WTC11 (cell line): ENCODE data around the gene TMEM135. TPM values are rescaled to one million over a fixed set of nuclear protein-coding genes. Genes with fewer than 3 reads are reported as not detected.

Experiments
- ATAC-seq: fragments of 200-7000 bp; cut with Tn5 transposase; 2 replicates; pipeline ENCODE4 v1.10.0; 2021; ENCODE audit warnings: mild to moderate bottlenecking, moderate library complexity
- CTCF ChIA-PET: fragments of 300-600 bp; sonication (Branson Sonifier 250); formaldehyde crosslinking; loops from one replicate; lab custom pipeline; 2021; ENCODE audit warnings: antibody characterized with exemption; lab: Charles Lee
- POLR2A ChIA-PET: fragments of 350-600 bp; sonication (Branson Sonifier 250); formaldehyde crosslinking; loops from one replicate; lab custom pipeline; 2021; ENCODE audit warnings: antibody characterized with exemption; lab: Charles Lee
- DNase-seq: peaks from one replicate; pipeline ENCODE4 v3.0.0; 2021; ENCODE audit warnings: low spot score
- H3K27ac Mint-ChIP-seq: 2 replicates; pipeline ENCODE4 v1.8.0; 2021; ENCODE audit warnings: mixed read lengths
- H3K27me3 Mint-ChIP-seq: 2 replicates; pipeline ENCODE4 v1.8.0; 2021; ENCODE audit warnings: low read depth, mild to moderate bottlenecking, moderate library complexity, mixed read lengths
- H3K36me3 Mint-ChIP-seq: 2 replicates; pipeline ENCODE4 v1.8.0; 2021; ENCODE audit warnings: mixed read lengths
- H3K4me1 Mint-ChIP-seq: 2 replicates; pipeline ENCODE4 v1.8.0; 2022; ENCODE audit warnings: mixed read lengths
- H3K4me3 Mint-ChIP-seq: 2 replicates; pipeline ENCODE4 v1.8.0; 2021; ENCODE audit warnings: mild to moderate bottlenecking, moderate library complexity, mixed read lengths
- H3K9me3 Mint-ChIP-seq: 2 replicates; pipeline ENCODE4 v1.8.0; 2021; ENCODE audit warnings: mixed read lengths
- CREB1 ChIP-seq: sonication (generic); formaldehyde crosslinking; IDR thresholded peaks from 2 replicates; pipeline ENCODE4 v1.8.0; 2023; ENCODE audit warnings: mild to moderate bottlenecking, missing genetic modification reagents
- CREM ChIP-seq: sonication (generic); formaldehyde crosslinking; IDR thresholded peaks from 2 replicates; pipeline ENCODE4 v1.8.1; 2022; ENCODE audit warnings: mild to moderate bottlenecking, missing genetic modification reagents, moderate library complexity
- FOXK1 ChIP-seq: sonication (generic); formaldehyde crosslinking; IDR thresholded peaks from 2 replicates; pipeline ENCODE4 v1.8.0; 2022; ENCODE audit warnings: mild to moderate bottlenecking, moderate library complexity, missing genetic modification reagents
- NFE2L1 ChIP-seq: sonication (generic); formaldehyde crosslinking; IDR thresholded peaks from 2 replicates; pipeline ENCODE4 v1.8.1; 2023; ENCODE audit warnings: missing genetic modification reagents
- NFYB ChIP-seq: sonication (generic); formaldehyde crosslinking; conservative IDR thresholded peaks from 2 replicates; pipeline ENCODE4 v1.8.0; 2022; ENCODE audit warnings: low read depth, missing genetic modification reagents
- NR1H2 ChIP-seq: sonication (generic); formaldehyde crosslinking; IDR thresholded peaks from 2 replicates; pipeline ENCODE4 v1.9.0; 2021; ENCODE audit warnings: mild to moderate bottlenecking, moderate library complexity, missing genetic modification reagents
- SMAD4 ChIP-seq: sonication (generic); formaldehyde crosslinking; IDR thresholded peaks from 2 replicates; pipeline ENCODE4 v1.8.0; 2022; ENCODE audit warnings: mild to moderate bottlenecking, missing genetic modification reagents
- ZNF416 ChIP-seq: fragments of 250-450 bp; sonication (Bioruptor Pico); IDR thresholded peaks from 2 replicates; pipeline ENCODE4 v1.9.0; 2021; ENCODE audit warnings: mild to moderate bottlenecking, inconsistent platforms
- total RNA-seq: library from RNA; stranded (reverse); gene quantifications from 3 replicates; pipeline ENCODE4 v1.2.3, GENCODE V29; 2021
- TF ChIP-seq, protein P1 (sequence below): fragments of 250-450 bp; sonication (Bioruptor Pico); IDR thresholded peaks from 2 replicates; pipeline ENCODE4 v1.9.0; 2021; ENCODE audit warnings: mild to moderate bottlenecking
- TF ChIP-seq, protein P2 (sequence below): sonication (generic); formaldehyde crosslinking; IDR thresholded peaks from 2 replicates; pipeline ENCODE4 v1.8.0; 2023; ENCODE audit warnings: missing genetic modification reagents, mild to moderate bottlenecking, borderline replicate concordance
- TF ChIP-seq, protein P3 (sequence below): sonication (generic); formaldehyde crosslinking; IDR thresholded peaks from 2 replicates; pipeline ENCODE4 v1.8.0; 2022; ENCODE audit warnings: mild to moderate bottlenecking, missing genetic modification reagents
- TF ChIP-seq, protein P4 (sequence below): fragments of 250-450 bp; sonication (Bioruptor Pico); IDR thresholded peaks from 2 replicates; pipeline ENCODE4 v1.9.0; 2021; ENCODE audit warnings: moderate library complexity, mild to moderate bottlenecking, inconsistent platforms, borderline replicate concordance
- TF ChIP-seq, protein P5 (sequence below): sonication (generic); formaldehyde crosslinking; IDR thresholded peaks from 2 replicates; pipeline ENCODE4 v1.8.1; 2023; ENCODE audit warnings: mild to moderate bottlenecking, moderate library complexity, missing genetic modification reagents
- TF ChIP-seq, protein P6 (sequence below): sonication (generic); formaldehyde crosslinking; IDR thresholded peaks from 2 replicates; pipeline ENCODE4 v1.8.1; 2022; ENCODE audit warnings: low read depth, mild to moderate bottlenecking, moderate library complexity, missing genetic modification reagents, borderline replicate concordance

TMEM135 gene
- total RNA-seq, 1 experiment from 2014 or later = 35.8 TPM

DNA sequence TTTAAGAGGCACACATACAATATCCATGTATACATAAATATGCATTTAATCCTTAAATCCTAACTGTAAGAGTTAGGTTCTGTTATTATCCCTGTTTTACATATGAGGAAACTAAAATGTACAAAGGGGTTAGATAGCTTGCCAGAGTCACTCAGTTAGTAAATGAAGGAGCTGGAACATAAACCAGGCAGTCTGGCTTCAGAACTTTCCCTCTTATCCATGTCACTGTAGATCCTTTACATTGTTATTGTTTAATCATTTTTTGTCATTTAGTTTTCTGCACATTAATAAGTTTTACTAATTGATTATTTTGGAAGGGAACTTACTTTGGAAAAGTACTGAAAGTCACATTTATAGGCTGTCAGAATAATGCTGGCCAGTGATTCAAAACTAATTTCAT lies 282.4 kb downstream of the TMEM135 start:
- no peaks in the 10 kb centered on the region for H3K9me3 Mint-ChIP-seq
- ATAC-seq = no peak
- POLR2A ChIA-PET = no interaction called here
- H3K4me3 Mint-ChIP-seq = no peak overlapping the region
- H3K36me3 Mint-ChIP-seq = no peaks in the 10 kb centered on the region
- no peak for DNase-seq
- H3K4me1 Mint-ChIP-seq = 0 out of 2 replicates have a peak, but pooled peaks cover 2% of the 10 kb centered on the region
- no peak overlapping the region for H3K27ac Mint-ChIP-seq
- no peaks in the 10 kb centered on the region for H3K27me3 Mint-ChIP-seq
- CTCF ChIA-PET = no interaction called here
- TF ChIP-seq CREM = no peak
- TF ChIP-seq FOXK1 (CRISPR knock-in tag) = no peak
- no peak for TF ChIP-seq NR1H2
- TF ChIP-seq, protein P1, sequence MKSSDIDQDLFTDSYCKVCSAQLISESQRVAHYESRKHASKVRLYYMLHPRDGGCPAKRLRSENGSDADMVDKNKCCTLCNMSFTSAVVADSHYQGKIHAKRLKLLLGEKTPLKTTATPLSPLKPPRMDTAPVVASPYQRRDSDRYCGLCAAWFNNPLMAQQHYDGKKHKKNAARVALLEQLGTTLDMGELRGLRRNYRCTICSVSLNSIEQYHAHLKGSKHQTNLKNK (CRISPR knock-in tag) = no peak
- no peak for TF ChIP-seq NFYB (CRISPR knock-in tag)
- TF ChIP-seq SMAD4 (CRISPR knock-in tag) = no peak
- no peak for TF ChIP-seq ZNF416 (CRISPR knock-in tag)
- no peak for TF ChIP-seq NFE2L1
- TF ChIP-seq, protein P2, sequence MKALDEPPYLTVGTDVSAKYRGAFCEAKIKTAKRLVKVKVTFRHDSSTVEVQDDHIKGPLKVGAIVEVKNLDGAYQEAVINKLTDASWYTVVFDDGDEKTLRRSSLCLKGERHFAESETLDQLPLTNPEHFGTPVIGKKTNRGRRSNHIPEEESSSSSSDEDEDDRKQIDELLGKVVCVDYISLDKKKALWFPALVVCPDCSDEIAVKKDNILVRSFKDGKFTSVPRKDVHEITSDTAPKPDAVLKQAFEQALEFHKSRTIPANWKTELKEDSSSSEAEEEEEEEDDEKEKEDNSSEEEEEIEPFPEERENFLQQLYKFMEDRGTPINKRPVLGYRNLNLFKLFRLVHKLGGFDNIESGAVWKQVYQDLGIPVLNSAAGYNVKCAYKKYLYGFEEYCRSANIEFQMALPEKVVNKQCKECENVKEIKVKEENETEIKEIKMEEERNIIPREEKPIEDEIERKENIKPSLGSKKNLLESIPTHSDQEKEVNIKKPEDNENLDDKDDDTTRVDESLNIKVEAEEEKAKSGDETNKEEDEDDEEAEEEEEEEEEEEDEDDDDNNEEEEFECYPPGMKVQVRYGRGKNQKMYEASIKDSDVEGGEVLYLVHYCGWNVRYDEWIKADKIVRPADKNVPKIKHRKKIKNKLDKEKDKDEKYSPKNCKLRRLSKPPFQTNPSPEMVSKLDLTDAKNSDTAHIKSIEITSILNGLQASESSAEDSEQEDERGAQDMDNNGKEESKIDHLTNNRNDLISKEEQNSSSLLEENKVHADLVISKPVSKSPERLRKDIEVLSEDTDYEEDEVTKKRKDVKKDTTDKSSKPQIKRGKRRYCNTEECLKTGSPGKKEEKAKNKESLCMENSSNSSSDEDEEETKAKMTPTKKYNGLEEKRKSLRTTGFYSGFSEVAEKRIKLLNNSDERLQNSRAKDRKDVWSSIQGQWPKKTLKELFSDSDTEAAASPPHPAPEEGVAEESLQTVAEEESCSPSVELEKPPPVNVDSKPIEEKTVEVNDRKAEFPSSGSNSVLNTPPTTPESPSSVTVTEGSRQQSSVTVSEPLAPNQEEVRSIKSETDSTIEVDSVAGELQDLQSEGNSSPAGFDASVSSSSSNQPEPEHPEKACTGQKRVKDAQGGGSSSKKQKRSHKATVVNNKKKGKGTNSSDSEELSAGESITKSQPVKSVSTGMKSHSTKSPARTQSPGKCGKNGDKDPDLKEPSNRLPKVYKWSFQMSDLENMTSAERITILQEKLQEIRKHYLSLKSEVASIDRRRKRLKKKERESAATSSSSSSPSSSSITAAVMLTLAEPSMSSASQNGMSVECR (CRISPR knock-in tag) = no peak

DNA sequence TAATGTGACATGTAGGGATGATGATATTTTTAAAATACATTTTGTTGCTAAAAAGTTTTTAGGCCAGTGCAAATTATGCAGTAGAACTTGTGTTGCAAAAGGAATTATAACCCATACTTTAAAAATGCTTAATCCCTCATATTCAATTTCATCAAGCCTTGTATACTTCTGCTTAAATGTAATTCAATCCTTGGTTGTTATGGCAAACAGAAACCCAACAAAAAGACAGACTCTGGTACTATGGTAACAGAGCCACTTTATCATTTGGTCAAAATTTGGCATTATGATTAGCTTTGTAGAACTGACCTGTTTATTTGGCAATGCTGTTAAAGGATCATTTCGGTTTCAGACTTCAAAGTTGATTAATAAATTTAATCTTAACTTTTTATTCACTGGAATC lies 284.8 kb downstream of the TMEM135 start:
- Mint-ChIP-seq H3K36me3 (no peaks in the 10 kb centered on the region), H3K4me1 (no peaks in the 10 kb centered on the region), H3K9me3 (no peaks in the 10 kb centered on the region), H3K27me3 (no peaks in the 10 kb centered on the region), H3K27ac (no peak overlapping the region), H3K4me3 (no peak overlapping the region)
- CTCF ChIA-PET = no interaction called here
- DNase-seq = no peak
- POLR2A ChIA-PET = no interaction called here
- ATAC-seq = no peak
- TF ChIP-seq, protein P3, sequence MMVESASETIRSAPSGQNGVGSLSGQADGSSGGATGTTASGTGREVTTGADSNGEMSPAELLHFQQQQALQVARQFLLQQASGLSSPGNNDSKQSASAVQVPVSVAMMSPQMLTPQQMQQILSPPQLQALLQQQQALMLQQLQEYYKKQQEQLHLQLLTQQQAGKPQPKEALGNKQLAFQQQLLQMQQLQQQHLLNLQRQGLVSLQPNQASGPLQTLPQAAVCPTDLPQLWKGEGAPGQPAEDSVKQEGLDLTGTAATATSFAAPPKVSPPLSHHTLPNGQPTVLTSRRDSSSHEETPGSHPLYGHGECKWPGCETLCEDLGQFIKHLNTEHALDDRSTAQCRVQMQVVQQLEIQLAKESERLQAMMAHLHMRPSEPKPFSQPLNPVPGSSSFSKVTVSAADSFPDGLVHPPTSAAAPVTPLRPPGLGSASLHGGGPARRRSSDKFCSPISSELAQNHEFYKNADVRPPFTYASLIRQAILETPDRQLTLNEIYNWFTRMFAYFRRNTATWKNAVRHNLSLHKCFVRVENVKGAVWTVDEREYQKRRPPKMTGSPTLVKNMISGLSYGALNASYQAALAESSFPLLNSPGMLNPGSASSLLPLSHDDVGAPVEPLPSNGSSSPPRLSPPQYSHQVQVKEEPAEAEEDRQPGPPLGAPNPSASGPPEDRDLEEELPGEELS (CRISPR knock-in tag) = no peak
- TF ChIP-seq CREB1 = no peak
- TF ChIP-seq, protein P4, sequence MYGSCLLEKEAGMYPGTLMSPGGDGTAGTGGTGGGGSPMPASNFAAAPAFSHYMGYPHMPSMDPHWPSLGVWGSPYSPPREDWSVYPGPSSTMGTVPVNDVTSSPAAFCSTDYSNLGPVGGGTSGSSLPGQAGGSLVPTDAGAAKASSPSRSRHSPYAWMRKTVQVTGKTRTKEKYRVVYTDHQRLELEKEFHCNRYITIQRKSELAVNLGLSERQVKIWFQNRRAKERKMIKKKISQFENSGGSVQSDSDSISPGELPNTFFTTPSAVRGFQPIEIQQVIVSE (CRISPR knock-in tag) = no peak
- TF ChIP-seq, protein P5, sequence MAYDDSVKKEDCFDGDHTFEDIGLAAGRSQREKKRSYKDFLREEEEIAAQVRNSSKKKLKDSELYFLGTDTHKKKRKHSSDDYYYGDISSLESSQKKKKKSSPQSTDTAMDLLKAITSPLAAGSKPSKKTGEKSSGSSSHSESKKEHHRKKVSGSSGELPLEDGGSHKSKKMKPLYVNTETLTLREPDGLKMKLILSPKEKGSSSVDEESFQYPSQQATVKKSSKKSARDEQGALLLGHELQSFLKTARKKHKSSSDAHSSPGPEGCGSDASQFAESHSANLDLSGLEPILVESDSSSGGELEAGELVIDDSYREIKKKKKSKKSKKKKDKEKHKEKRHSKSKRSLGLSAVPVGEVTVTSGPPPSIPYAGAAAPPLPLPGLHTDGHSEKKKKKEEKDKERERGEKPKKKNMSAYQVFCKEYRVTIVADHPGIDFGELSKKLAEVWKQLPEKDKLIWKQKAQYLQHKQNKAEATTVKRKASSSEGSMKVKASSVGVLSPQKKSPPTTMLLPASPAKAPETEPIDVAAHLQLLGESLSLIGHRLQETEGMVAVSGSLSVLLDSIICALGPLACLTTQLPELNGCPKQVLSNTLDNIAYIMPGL = no peak
- TF ChIP-seq, protein P6, sequence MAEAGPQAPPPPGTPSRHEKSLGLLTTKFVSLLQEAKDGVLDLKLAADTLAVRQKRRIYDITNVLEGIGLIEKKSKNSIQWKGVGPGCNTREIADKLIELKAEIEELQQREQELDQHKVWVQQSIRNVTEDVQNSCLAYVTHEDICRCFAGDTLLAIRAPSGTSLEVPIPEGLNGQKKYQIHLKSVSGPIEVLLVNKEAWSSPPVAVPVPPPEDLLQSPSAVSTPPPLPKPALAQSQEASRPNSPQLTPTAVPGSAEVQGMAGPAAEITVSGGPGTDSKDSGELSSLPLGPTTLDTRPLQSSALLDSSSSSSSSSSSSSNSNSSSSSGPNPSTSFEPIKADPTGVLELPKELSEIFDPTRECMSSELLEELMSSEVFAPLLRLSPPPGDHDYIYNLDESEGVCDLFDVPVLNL (CRISPR knock-in tag) = no peak
- no peak for TF ChIP-seq NFE2L1
